Mesothelial cell of epicardium (in vitro differentiated cells): ENCODE results near the gene ITPR1. TPM values are rescaled to one million over a fixed set of nuclear protein-coding genes. Genes with fewer than 3 reads are reported as not detected.

Experiments
- DNase-seq, 2 experiments: peaks; one replicate each; pipeline ENCODE4 v3.0.0; 2021; ENCODE audit warnings: low spot score in 2 of 2; ENCODE audit not compliant: unreplicated experiment in 2 of 2
- H3K27ac Mint-ChIP-seq: 2 replicates; pipeline ENCODE4 v1.8.0; 2021; ENCODE audit warnings: mixed read lengths
- H3K27me3 Mint-ChIP-seq: 2 replicates; pipeline ENCODE4 v1.8.0; 2021; ENCODE audit warnings: low read depth, mixed read lengths
- H3K36me3 Mint-ChIP-seq: 2 replicates; pipeline ENCODE4 v1.8.0; 2021; ENCODE audit warnings: mixed read lengths
- H3K4me1 Mint-ChIP-seq: 2 replicates; pipeline ENCODE4 v1.8.0; 2021; ENCODE audit warnings: mixed read lengths
- H3K4me3 Mint-ChIP-seq: 2 replicates; pipeline ENCODE4 v1.8.0; 2021; ENCODE audit warnings: mild to moderate bottlenecking, moderate library complexity, mixed read lengths
- H3K9me3 Mint-ChIP-seq: 2 replicates; pipeline ENCODE4 v1.8.0; 2021; ENCODE audit warnings: mixed read lengths
- total RNA-seq: library from RNA; stranded (reverse); gene quantifications from 3 replicates; pipeline ENCODE4 v1.2.1, GENCODE V29; 2021
- TF ChIP-seq, protein P1 (sequence below): fragments of 200-600 bp; sonication (generic); IDR thresholded peaks from one replicate; pipeline ENCODE4 v1.5.0; 2021; ENCODE audit warnings: antibody characterized with exemption; ENCODE audit not compliant: unreplicated experiment

Gene ITPR1
- total RNA-seq, 1 donor from 2014 or later, result 21.3 TPM

DNA sequence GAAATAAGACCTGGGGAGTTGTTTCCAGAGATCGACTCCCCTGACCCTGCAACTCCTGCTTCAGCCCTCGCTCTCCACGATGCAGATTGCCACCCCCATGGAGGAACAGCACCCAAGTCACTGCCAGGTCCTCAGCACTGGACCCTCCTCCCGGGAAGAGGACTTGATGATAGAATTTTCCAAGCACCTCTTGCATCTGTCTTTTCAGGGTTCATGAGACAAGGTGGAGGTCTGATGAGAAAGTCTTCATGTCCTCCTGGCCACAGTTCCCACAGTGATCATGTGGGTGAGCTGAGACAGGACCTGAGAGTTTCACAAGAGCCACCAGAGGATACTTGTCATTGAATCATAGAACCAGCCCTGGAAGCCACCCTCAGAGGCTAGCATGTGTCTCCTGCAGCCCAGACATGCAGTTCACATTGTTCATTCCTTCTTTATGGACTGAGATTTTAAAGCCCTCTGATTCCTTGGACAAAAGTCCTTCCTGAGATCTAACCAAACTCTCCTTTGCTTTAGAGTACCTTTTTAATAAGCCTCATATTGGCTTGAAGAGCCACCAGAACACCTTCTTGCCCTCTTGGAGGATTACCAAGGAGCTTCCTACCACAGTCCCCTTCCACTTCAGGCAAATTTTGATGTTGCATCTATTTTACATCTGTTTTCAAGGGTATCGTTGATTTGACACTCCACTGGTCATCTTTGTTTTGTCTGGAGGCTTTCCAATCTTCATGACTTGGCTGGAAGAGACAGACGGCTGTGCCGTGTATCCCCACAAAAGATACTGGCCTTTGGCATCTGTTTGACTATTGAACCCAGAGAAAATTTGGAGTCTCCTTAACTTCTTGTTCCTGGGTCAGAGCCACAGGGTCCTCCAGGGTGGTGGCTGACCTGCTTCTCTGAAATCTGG, 261.3 kb downstream of the ITPR1 start:
- no peaks in the 10 kb centered on the region for H3K27me3 Mint-ChIP-seq
- peaks cover 29% of the 10 kb centered on the region for H3K4me1 Mint-ChIP-seq
- H3K4me3 Mint-ChIP-seq, result no peak overlapping the region
- TF ChIP-seq, protein P1, sequence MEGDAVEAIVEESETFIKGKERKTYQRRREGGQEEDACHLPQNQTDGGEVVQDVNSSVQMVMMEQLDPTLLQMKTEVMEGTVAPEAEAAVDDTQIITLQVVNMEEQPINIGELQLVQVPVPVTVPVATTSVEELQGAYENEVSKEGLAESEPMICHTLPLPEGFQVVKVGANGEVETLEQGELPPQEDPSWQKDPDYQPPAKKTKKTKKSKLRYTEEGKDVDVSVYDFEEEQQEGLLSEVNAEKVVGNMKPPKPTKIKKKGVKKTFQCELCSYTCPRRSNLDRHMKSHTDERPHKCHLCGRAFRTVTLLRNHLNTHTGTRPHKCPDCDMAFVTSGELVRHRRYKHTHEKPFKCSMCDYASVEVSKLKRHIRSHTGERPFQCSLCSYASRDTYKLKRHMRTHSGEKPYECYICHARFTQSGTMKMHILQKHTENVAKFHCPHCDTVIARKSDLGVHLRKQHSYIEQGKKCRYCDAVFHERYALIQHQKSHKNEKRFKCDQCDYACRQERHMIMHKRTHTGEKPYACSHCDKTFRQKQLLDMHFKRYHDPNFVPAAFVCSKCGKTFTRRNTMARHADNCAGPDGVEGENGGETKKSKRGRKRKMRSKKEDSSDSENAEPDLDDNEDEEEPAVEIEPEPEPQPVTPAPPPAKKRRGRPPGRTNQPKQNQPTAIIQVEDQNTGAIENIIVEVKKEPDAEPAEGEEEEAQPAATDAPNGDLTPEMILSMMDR, result no peak
- H3K27ac Mint-ChIP-seq, result no peak overlapping the region
- DNase-seq, result no peak
- H3K36me3 Mint-ChIP-seq, result no peaks in the 10 kb centered on the region
- no peaks in the 10 kb centered on the region for H3K9me3 Mint-ChIP-seq

DNA sequence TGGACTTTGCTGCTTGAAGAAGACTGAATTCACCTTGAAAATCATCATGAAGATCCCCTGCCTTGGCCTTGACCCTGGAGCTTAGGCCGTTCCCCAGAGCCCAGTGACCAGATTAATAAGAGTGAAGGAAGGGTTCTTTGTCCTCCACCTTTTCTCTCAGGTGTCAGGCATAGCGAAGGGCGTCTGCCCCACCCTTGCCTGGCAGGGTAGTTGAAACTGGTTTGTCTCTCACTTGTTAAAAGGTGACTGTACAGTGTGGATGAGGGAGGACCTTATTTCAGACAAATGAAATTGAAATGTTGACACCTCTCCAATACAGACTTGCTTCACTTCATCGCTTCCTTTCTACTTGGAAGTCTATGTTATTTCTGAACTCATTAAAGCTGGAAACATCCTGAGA, 262.4 kb downstream of the ITPR1 start:
- no peak overlapping the region for H3K27ac Mint-ChIP-seq
- peaks cover 25% of the 10 kb centered on the region for H3K4me1 Mint-ChIP-seq
- no peaks in the 10 kb centered on the region for H3K36me3 Mint-ChIP-seq
- TF ChIP-seq, protein P1, result no peak
- no peaks in the 10 kb centered on the region for H3K9me3 Mint-ChIP-seq
- DNase-seq, result no peak
- no peaks in the 10 kb centered on the region for H3K27me3 Mint-ChIP-seq
- H3K4me3 Mint-ChIP-seq, result no peak overlapping the region

DNA sequence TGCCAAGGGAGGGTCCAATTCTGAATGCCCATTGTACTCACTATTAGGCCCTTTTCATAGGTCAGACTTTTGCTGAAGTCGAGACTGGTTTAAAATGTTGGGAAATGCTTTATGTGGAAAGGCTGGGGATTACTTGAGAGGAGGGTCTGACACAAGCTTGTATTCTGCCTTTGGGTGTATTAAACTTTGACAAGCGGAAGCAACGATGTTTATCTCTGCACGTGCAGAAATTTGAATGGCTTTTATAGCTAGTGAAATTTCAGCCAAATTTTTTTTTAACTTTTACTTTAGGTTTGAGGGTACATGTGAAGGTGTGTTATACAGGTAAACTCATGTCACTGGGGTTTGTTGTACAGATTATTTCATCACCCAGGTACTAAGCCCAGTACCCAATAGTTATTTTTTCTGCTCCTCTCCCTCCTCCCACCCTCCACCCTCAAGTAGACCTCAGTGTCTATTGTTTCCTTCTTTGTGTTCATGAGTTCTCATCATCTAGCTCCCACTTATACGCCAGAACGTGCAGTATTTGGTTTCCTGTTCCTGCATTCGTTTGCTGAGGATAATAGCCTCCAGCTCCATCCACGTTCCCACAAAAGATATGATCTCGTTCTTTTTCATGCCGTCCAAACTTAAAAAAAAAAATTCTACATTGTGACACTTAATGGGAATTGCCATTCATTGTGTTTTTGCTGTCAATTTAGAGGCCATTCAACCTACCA, 263.1 kb downstream of the ITPR1 start:
- DNase-seq, result no peak
- H3K27ac Mint-ChIP-seq, result no peak overlapping the region
- H3K9me3 Mint-ChIP-seq, result no peaks in the 10 kb centered on the region
- H3K36me3 Mint-ChIP-seq, result peaks cover 4% of the 10 kb centered on the region
- H3K4me1 Mint-ChIP-seq, result peaks cover 19% of the 10 kb centered on the region
- TF ChIP-seq, protein P1, result no peak
- no peak overlapping the region for H3K4me3 Mint-ChIP-seq
- no peaks in the 10 kb centered on the region for H3K27me3 Mint-ChIP-seq

DNA sequence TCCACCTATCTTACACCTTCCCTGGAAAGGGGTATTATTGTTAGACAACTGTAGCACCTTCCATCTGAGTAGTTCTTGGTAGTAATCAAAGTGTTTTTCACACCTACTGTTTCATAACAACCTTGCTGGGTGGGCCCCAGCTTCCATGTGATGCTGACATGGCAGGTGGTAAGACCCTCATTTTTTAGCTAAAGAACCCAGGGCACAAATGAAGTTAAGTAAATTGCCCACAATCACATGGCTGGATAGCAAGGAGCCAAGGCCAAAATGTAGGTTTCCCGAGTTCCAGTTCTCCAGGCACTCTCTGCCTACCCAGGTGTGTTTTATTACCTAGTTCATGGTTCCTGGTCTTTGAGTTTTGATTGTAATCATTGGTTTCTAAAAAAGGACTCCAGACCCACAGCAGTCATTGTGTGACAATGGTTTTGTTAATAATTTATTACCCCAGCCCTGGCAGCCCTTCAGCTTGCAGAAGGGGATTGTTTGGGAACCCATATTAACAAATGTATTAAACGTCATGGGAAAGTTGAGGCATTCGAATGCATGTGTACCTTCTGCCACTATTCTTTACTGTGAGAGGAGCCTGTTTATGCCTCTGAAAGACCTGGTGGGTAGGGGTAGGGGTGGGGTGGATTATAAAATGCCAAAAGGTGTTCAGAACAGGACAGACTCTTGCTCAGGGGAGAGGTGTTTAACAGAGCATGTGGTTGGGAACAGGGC, 263.9 kb downstream of the ITPR1 start:
- H3K4me3 Mint-ChIP-seq, result no peak overlapping the region
- TF ChIP-seq, protein P1, result no peak
- H3K36me3 Mint-ChIP-seq, result peaks cover 9% of the 10 kb centered on the region
- no peak for DNase-seq
- H3K27me3 Mint-ChIP-seq, result no peaks in the 10 kb centered on the region
- no peak overlapping the region for H3K27ac Mint-ChIP-seq
- H3K4me1 Mint-ChIP-seq, result peaks cover 11% of the 10 kb centered on the region
- no peaks in the 10 kb centered on the region for H3K9me3 Mint-ChIP-seq

DNA sequence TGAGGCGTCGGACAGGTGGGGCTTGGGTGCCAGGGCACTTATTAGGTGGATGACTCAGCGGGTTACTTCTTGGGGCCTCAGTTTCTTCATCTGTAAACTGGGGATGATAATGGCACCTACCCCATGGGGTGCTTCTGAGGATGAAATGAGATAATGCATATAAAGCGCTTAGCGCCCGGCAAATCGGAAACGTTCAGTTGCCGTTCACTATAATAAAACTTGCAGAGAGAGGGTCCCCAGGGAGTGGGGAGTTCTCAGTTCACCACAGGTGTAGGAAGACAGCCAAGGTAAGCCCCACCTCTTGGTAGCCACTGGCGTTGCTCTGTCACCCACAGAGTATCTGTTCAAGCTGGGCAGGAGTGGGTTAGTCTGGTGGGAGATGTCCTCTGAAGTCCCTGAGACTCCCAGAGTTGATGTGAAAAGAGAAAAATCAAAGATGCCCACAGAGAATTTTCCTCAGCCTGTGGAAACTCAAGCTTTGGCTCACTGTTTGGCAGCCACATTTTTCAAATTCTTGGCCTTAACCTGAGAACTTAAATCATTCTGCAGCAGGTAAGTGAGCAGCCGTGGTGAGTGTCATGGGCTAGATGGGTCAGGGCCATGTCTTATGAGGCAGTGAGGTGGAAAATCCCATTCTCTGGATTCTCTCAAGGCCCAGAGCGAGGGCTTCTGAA, 264.6 kb downstream of the ITPR1 start:
- no peaks in the 10 kb centered on the region for H3K27me3 Mint-ChIP-seq
- no peak overlapping the region for H3K4me3 Mint-ChIP-seq
- peaks cover 9% of the 10 kb centered on the region for H3K4me1 Mint-ChIP-seq
- TF ChIP-seq, protein P1, result no peak
- DNase-seq, result no peak
- peaks cover 9% of the 10 kb centered on the region for H3K36me3 Mint-ChIP-seq
- no peak overlapping the region for H3K27ac Mint-ChIP-seq
- H3K9me3 Mint-ChIP-seq, result peaks cover 2% of the 10 kb centered on the region
